NCI-H128 (cell line): ENCODE results near the gene PAX6.

Experiments
- DNase-seq: peaks from one replicate; lab custom pipeline; 2025; ENCODE audit not compliant: unreplicated experiment; lab: John Stamatoyannopoulos, UW

PAX6 gene

GRCh38 chr11:31798554-31799434 is 12.3 kb downstream of the PAX6 start:
- no peak for DNase-seq

- DNase-seq: no peak
Observed at GRCh38 chr11:31798057-31798553, 13.0 kb downstream of the PAX6 start.

GRCh38 chr11:31797190-31798056 is 13.7 kb downstream of the PAX6 start:
- DNase-seq: no peak

GRCh38 chr11:31796499-31797189 is 14.5 kb downstream of the PAX6 start:
- no peak for DNase-seq

- no peak for DNase-seq
Observed at GRCh38 chr11:31795706-31796498, 15.2 kb downstream of the PAX6 start.

- no peak for DNase-seq
Observed at GRCh38 chr11:31794548-31794947, 16.6 kb downstream of the PAX6 start.

GRCh38 chr11:31793264-31793663 is 17.9 kb downstream of the PAX6 start:
- no peak for DNase-seq

GRCh38 chr11:31792456-31792855 is 18.7 kb downstream of the PAX6 start:
- no peak for DNase-seq

GRCh38 chr11:31792036-31792435 is 19.1 kb downstream of the PAX6 start:
- DNase-seq: no peak

- no peak for DNase-seq
Observed at GRCh38 chr11:31790649-31791048, 20.5 kb downstream of the PAX6 start.

- no peak for DNase-seq
Observed at GRCh38 chr11:31788085-31788484, 23.0 kb downstream of the PAX6 start.

GRCh38 chr11:31786996-31787685 is 24.0 kb downstream of the PAX6 start:
- no peak for DNase-seq

GRCh38 chr11:31784611-31785010 is 26.5 kb downstream of the PAX6 start:
- DNase-seq: no peak

GRCh38 chr11:31783252-31783651 is 27.9 kb downstream of the PAX6 start:
- no peak for DNase-seq

- DNase-seq: no peak
Observed at GRCh38 chr11:31782257-31782656, 28.9 kb downstream of the PAX6 start.

- DNase-seq: no peak
Observed at GRCh38 chr11:31780480-31780971, 30.6 kb downstream of the PAX6 start.

GRCh38 chr11:31780078-31780477 is 31.0 kb downstream of the PAX6 start:
- no peak for DNase-seq

GRCh38 chr11:31779374-31779791 is 31.7 kb downstream of the PAX6 start:
- no peak for DNase-seq

- DNase-seq: no peak
Observed at GRCh38 chr11:31772412-31772811, 38.7 kb downstream of the PAX6 start.
